H4 (cell line): Measurements from ENCODE around the gene WSCD1. TPM values are rescaled to one million over a fixed set of nuclear protein-coding genes. Genes with fewer than 3 reads are reported as not detected.

Experiments
- DNase-seq: peaks from one replicate; pipeline ENCODE4 v3.0.0-alpha.2; 2015; ENCODE audit warnings: low spot score
- total RNA-seq: library from RNA; depleted of rRNA; stranded (reverse); fragments of >200 nt; shearing (Covaris generic); gene quantifications from 2 replicates; pipeline ENCODE4 v1.2.3, GENCODE V29; 2014; rRNA removed

Gene WSCD1
- total RNA-seq = 0.47 and 0.50 TPM in 2 replicates

- DNase-seq = no peak
These were observed at the start of gene WSCD1 for GRCh38 chr17:6069539-6070429. Gene WSCD1 (plus strand): TSS chr17:6070379. CDS start chr17:6080659, 10,280 bp downstream.

- DNase-seq = no peak
These were observed 49.2 kb upstream of the WSCD1 start for GRCh38 chr17:6021011-6021400.

- DNase-seq = no peak
These were observed 48.6 kb upstream of the WSCD1 start for GRCh38 chr17:6021627-6022026.

- no peak for DNase-seq
These were observed 46.9 kb upstream of the WSCD1 start for GRCh38 chr17:6023036-6023831.

- no peak for DNase-seq
These were observed 45.6 kb upstream of the WSCD1 start for GRCh38 chr17:6024576-6024975.

GRCh38 chr17:6027342-6028024, 42.7 kb upstream of the WSCD1 start:
- no peak for DNase-seq

- no peak for DNase-seq
These were observed 41.9 kb upstream of the WSCD1 start for GRCh38 chr17:6028294-6028693.

- DNase-seq = no peak
These were observed 34.3 kb upstream of the WSCD1 start for GRCh38 chr17:6035801-6036394.

GRCh38 chr17:6040504-6040903, 29.7 kb upstream of the WSCD1 start:
- DNase-seq = no peak

- no peak for DNase-seq
These were observed 28.9 kb upstream of the WSCD1 start for GRCh38 chr17:6041246-6041645.

GRCh38 chr17:6043405-6043804, 26.8 kb upstream of the WSCD1 start:
- DNase-seq = no peak

GRCh38 chr17:6044261-6044660, 25.9 kb upstream of the WSCD1 start:
- no peak for DNase-seq

- no peak for DNase-seq
These were observed 24.4 kb upstream of the WSCD1 start for GRCh38 chr17:6045621-6046357.

GRCh38 chr17:6046431-6046830, 23.7 kb upstream of the WSCD1 start:
- no peak for DNase-seq

- no peak for DNase-seq
These were observed 23.2 kb upstream of the WSCD1 start for GRCh38 chr17:6046931-6047330.

GRCh38 chr17:6047966-6048365, 22.2 kb upstream of the WSCD1 start:
- no peak for DNase-seq

GRCh38 chr17:6048486-6048885, 21.7 kb upstream of the WSCD1 start:
- no peak for DNase-seq

- DNase-seq = no peak
These were observed 17.3 kb upstream of the WSCD1 start for GRCh38 chr17:6052926-6053325.

- DNase-seq = no peak
These were observed 15.8 kb upstream of the WSCD1 start for GRCh38 chr17:6054372-6054771.

GRCh38 chr17:6056104-6056503, 14.1 kb upstream of the WSCD1 start:
- DNase-seq = no peak

GRCh38 chr17:6057562-6057961, 12.6 kb upstream of the WSCD1 start:
- no peak for DNase-seq
